ENCODE data around the gene BICC1.

The BICC1 gene

DNA sequence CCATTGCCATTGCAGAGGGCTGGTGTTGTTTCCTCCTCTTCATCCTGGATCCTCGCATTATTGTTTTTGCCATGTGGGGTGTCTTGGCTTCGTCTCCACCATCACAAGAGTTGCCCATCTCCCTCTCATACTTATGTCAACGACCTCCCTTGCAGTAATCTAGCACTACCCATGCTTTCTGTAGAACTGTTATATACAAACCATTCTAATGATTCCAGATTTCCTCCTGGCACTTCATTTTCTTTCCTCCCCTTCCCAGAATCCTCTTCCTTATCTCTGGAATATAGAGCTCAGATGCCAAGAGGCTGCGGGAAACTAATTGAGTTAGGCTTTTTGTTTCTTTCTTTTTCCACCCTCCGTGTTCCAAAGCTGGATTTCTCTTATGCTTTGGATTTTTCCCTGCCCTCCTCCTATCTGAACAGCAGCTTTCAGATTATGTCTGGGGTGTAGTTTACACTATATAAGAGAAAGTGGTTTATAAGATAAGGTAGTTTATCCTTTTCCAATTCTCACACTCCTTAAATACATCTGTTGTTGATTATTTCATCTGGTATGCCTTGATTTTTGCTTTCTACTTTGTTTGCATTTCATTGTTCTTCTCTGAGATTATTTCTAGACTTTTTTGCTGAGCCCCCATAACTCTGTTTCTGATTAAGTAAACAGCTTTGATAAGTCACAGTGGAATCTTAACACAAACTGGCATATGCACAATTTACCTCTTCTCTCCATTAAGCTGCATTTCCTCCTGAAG is 264.1 kb downstream of the BICC1 start:
- DNase-seq (ENCODE audit: low read depth in 2 of 2, low spot score in 1 of 2), result no peak

DNA sequence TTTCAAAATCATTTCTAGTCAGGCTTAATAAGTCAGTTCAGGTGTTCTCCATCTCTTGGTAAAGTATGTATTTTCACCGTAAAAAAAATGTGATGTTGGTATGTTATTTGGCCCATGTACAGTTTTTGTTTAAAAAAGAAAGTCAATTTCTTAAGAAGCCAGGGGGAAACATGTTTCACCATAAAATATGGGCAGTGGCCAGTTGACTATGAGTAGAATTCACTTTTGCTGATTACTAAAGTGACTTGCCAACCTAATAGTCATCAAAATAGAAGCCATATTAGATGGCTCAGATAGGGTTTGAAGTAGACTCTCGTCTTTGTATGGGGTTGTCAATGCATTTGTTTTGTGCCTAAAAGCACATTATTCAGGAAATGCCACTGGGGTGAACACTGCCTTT is 266.3 kb downstream of the BICC1 start:
- DNase-seq (ENCODE audit: low read depth in 2 of 2, low spot score in 1 of 2), result no peak

DNA sequence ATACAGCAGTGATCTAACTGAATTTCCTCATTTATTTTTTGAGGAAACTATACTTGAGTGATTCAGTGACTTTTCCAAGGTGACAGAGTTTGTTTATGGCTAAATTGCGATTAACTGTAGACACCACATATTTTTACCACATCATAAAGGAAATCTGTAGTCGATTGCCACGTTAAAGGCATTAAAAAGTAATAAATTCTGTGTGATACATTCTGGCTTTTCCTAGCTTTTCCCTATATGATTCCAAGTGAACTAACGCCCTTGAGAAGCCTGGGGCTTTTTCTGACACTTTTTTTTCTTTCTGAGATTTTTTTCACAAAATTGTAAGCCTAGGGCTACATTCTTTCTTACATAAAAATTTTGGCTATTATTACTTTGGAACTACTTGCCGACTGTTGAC is 266.9 kb downstream of the BICC1 start:
- no peak for DNase-seq (ENCODE audit: low read depth in 2 of 2, low spot score in 1 of 2)

DNA sequence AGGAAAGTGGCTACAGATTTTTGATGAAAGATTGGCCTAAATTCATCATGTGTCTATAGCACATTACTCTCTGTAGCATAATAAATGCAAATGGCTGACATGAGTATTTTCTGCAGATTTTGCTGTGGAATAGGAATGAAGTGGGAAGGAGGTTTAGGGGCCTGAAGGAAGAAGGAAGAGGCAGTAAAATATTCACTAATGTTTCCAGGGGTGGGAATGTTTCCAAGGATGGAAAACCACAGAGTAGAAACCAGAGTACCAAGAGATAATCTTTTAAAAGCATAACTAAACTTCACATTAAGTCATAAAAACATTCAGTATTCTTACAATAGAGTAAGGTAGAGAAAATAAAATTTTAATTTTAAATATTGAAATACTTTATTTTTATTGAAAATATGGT is 267.8 kb downstream of the BICC1 start:
- no peak for DNase-seq (ENCODE audit: low read depth in 2 of 2, low spot score in 1 of 2)

DNA sequence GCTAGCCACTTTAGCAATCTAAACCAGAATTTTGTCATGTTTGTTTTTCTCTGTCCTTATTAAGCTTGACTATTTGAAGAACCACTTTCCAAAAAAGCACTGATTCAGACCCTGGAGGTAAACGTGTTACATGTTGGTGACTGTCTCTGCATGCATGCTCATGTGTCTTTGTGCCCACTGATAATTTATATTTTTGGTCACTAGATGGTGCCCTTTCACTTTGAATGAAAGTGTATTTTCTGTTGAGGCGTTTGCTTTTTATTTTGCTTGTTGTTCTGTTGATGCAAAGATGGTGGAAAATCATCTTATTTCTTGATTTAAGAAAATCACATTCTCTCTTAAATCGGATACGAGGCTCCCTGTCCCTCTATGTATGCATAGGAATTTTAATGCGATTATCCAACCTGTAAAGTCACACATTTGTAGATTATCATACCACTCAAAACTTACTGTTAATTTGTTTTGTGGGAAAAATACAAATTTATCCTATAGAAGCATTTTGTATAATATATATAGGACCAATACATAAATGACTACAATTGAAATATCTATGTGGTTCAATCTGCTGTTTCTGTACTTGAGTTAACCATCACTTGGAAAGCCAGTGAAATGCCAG is 269.3 kb downstream of the BICC1 start:
- DNase-seq (ENCODE audit: low read depth in 2 of 2, low spot score in 1 of 2), result no peak

DNA sequence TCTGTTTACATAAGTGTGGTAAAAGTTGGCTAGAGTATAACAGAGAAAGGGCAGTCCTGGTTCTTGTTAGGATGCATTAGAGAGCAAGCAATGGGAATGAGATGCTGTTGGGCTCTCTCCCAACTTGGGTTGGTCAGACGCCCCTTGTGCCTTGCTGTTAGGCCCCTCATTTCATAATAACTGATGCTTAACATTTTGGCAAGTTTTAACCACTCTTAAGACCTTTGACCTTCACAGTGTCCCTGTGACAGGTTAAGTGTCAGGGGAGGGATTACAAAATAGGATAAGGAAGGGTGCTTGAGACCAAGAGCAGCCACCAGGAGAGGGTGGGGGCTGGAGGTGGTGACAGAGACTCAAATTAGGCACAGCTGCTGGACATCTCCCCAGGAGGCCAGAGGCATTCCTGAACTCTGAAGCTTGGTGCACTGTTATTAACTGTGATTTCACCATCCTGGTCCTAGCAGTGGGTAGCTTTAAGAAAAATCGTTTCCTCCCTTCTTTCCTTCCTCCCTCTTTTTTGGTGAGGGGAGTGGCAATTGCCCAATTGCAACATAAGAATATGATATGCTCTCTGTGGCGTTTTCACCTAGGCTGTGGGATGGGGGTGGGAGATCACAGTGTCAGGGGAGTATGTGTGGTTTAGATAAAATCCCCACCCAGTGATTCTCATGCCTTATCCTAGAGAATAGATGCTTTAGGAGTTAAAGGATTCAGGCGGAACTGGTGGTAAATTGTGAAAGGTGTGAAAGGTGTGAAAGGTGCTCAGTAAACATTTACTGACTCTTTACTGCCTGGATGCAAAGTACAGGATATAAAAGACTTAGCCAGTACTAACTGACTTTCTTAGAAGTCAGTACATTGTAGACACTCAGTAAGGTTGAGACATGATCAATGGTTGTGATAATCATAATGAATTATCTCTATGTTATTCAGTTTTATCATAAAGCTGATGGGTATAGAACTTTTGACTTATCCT is 270.5 kb downstream of the BICC1 start:
- DNase-seq (ENCODE audit: low read depth in 2 of 2, low spot score in 1 of 2), result no peak

DNA sequence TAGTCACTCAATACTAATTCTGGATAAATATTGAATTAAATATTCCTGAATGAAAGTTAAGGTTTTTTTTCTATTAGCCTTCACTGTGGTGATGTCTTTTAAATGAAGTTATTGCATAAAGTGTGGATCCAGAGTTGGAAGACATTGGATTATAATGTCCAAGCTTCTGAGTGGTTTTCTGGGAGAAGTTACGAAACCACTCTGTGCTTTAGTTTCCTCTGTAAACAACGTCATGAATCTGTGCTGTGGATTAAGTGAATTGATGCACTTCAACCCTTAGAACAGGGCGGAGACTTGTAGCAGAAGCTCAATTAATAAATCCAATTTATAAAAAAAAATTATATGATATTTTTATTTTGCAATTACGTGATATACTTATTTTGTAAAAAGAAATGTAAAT is 271.7 kb downstream of the BICC1 start:
- DNase-seq (ENCODE audit: low read depth in 2 of 2, low spot score in 1 of 2), result no peak

DNA sequence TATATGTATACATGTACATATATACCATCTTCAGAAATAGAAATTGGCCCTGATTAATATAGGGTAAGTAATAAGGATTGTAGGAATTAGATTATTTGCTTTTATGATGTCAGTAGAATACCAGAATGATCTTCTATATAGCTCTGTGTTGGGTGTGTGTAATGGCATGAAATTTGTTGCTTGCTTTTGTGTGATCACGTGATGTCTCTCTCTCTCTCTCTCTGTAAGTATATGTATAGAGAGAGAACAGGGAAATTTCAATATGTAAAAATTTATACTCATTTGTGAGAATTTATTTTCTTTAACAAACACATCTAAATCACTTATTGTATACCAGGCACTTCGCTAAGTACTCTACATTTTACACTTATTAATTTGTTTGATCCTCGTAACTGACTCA is 272.7 kb downstream of the BICC1 start:
- no peak for DNase-seq (ENCODE audit: low read depth in 2 of 2, low spot score in 1 of 2)

DNA sequence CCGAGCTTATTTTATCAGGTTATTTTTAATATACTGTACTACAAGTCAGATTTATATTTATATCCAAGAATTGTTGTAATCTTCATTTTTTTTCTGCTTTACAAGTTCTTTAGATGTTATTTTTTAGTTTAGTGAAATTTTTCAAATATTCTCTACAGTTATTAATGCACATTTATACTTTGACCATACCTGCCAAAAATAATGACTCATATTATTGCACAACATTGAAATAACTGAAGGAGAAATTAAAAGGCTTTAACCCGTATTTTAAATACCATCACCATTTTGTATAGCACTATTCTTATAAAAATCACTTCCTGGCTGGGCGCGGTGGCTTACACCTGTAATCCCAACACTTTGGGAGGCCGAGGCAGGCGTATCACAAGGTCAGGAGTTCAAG is 278.5 kb downstream of the BICC1 start:
- DNase-seq (ENCODE audit: low read depth in 2 of 2, low spot score in 1 of 2), result no peak

DNA sequence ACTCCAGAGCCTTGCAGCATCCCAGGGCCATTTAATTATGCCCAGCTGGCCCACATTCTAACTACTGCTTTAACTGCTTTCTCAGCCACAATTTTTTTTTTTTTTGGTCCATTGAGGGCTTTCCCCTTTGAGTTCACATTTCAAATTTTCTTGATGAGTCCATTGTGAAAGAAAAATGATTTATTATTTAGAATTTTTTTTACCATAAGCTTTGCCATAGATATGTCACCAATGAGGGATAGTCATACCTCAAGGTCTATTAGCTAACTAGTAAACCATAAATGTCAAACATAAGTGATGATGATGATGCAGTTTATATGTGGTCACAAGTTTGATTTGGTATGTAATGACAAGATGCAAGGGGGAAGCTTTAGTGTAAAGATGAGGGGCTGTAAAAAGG is 282.9 kb downstream of the BICC1 start:
- no peak for DNase-seq (ENCODE audit: low read depth in 2 of 2, low spot score in 1 of 2)

DNA sequence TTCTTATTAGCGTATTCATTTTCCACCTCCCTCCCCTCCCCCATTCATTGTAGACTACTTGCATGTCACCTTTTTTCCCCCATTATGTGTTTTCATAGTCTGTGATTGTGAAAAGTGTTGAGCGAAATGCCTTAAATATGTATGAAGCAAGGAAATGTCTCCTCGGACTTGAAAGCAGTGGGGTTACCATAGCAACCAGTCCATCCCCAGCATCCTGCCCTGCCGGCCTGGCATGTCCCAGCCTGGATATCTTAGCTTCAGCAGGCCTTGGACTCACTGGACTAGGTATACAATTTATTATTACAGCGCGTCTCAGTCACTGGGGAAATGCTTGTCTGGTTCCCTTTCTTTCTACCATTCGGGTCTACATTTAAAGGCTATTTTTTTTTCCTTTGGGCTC is 283.6 kb downstream of the BICC1 start:
- no peak for DNase-seq (ENCODE audit: low read depth in 2 of 2, low spot score in 1 of 2)

DNA sequence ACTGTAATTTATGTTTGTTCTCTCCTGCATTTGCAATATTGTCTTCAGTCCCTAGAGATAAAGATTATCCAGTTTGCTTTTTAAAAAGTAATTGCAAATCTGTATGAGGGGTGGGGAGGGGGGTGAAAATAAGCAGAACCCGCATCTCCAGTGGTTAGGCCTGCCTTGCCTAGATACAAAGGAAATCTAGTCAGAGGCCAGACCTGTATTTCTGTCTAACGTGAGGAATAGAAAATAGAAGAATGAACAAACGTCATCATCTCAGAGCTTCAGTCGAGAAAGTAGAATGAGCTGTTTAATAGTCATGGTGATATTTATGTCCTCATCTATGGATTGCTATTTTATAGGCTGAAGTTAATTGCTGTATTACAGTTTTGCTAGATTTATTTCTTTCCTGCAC is 284.2 kb downstream of the BICC1 start:
- no peak for DNase-seq (ENCODE audit: low read depth in 2 of 2, low spot score in 1 of 2)

DNA sequence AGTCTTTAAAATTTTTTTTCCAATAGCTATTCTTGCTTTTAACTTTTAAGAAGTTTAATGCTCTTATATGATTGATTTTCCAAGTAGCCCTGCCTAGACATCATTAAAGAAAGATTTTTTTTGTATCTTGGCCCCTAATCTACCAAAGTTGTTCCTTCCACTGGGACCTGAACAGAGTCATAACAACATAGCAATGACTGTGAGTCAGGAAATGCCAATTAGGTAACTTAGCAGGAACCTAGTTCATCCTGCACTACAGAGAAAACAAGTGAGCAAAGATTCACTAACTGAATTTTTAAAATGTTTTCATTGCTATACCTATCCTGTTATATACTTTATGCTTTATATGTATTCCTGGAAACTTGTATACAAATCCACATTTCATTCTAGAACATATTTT is 284.7 kb downstream of the BICC1 start:
- no peak for DNase-seq (ENCODE audit: low read depth in 2 of 2, low spot score in 1 of 2)

DNA sequence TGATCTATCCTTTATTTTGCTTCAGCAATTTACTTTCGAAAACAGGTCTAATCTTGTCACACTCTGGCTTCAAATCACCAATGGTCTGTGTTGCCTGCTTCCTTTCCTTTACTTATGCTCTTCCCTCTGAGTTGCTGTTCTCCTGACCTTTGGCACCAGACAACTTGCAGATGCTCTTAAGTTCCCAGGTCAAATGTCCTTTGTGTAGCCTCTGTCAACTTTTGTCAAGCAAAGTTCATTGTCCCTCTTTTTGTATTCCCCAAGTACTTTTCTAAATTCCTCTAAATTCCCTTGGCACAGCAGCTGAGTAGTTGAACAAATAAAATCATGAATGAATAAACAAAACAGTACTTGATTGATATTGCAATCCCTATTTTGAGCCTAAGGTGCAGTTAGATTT is 289.4 kb downstream of the BICC1 start:
- no peak for DNase-seq (ENCODE audit: low read depth in 2 of 2, low spot score in 1 of 2)

DNA sequence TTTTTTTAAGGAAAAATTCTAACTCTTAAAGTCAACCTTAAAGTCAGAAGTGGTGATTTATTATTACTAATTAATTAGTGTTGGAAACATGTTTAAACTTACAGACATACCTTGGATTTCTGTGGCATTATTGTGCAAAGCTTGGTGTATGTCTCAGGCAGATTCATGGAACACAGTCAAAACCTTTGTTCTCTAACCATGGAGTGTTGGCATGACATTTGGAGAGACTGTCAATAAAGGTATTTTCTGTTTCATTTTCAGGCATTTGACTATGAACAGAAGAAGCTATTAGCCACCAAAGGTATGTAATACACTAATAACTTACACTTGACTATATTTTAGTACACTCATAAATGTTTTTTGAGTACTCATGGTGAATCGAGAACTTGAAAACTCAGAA is 293.7 kb downstream of the BICC1 start:
- DNase-seq (ENCODE audit: low read depth in 2 of 2, low spot score in 1 of 2), result no peak

DNA sequence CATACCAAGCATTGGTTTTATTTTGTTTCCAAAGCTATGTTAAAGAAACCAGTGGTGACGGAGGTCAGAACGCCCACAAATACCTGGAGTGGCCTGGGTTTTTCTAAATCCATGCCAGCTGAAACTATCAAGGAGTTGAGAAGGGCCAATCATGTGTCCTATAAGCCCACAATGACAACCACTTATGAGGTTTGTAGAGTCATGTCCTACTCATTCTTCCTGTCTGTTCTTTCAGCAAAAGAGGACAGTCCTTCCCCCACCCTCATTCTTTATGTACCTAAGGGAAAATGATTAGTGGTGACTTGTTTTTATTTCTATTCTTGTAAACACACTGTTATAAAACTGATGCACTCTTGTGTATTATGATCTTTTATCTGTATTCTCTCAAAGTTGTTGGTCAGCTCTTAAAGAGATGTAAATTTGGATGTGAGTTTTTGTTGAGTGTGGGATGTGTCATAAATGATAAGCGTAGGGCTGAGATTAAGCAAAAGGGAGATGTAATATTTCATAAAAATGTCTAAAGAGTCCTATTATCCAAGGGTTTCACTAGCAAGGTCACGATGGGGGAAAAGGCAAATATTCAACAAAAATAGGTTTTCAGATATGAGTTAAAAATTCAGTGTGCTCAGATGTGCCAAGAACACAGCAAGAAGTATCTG is 294.4 kb downstream of the BICC1 start:
- DNase-seq (ENCODE audit: low read depth in 2 of 2, low spot score in 1 of 2), result no peak

DNA sequence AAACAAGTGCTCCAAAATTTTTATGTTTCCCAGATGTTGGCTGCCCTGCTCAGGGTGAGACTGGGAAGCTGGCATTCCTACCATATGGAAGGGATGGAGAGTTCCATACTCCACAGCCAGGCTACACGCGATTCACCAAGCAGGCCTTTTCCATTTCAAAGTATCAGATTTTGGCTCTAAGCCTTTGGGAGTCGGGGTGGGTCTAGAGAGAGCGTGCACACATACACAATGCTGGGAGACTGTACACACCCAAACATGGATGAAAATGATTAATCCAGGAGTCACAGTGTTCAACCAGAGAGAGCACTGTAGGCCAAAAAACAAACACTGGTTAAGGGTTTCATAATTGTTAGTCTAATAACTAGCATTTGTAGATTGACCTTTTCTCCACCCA is 295.0 kb downstream of the BICC1 start:
- no peak for DNase-seq (ENCODE audit: low read depth in 2 of 2, low spot score in 1 of 2)

DNA sequence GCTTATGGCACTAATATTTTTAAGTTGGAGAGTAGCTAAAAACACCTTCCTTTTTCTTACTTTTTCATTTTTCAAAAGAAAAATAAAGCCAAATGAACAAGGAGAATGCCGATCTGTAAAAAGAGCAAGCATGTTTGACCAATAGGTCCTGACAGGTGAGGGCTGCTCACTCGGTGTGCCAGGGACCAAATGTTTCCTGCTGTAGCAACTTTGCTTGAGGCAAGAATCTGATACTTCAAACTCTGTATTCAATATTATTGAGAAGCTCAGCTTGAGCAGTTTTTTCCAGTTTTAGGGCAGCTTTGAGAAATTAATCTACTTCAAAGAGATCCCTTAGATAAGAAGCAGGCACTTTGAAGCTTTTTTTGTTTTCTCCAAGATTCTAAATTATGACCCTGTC is 298.1 kb downstream of the BICC1 start:
- DNase-seq (ENCODE audit: low read depth in 2 of 2, low spot score in 1 of 2), result no peak

DNA sequence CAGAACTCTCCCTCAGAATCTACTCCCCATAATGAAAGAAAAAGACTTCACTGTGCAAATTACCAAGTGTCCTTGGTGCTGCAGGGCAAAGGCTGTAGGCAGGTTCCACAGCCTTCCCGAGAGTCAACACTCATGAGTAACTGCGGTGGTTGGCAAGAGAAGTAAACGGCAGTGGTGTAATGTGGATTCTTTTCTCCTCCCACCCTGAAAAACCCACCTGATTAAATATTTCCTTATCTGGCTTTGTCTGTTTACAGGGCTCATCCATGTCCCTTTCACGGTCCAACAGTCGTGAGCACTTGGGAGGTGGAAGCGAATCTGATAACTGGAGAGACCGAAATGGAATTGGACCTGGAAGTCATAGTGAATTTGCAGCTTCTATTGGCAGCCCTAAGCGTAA is 300.9 kb downstream of the BICC1 start:
- DNase-seq (ENCODE audit: low read depth in 2 of 2, low spot score in 1 of 2), result no peak

DNA sequence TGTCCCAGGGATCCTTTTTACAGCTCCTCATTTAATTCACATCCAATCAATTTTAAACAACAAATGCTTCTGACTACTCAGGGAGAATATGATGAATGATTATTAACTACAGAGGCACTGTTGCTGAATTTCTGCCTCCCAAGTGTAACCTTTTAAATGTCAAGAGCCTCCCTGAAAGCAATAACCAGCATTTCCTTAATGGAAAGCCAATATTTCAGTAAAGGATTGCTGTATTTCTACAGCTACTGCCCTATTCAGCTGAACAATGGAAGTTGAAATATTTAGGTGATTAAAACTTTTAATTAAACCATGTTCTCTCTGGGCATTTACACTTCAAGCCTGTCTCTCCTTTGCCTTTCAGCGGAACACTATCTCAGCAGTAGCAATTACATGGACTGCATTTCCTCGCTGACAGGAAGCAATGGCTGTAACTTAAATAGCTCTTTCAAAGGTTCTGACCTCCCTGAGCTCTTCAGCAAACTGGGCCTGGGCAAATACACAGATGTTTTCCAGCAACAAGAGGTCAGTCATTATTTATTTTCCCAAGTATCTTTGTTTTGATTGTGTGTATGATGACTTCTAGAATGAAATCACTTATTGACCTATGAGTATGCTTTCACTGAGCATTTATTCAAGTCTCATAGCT is 304.7 kb downstream of the BICC1 start:
- DNase-seq (ENCODE audit: low read depth in 2 of 2, low spot score in 1 of 2), result no peak

DNA sequence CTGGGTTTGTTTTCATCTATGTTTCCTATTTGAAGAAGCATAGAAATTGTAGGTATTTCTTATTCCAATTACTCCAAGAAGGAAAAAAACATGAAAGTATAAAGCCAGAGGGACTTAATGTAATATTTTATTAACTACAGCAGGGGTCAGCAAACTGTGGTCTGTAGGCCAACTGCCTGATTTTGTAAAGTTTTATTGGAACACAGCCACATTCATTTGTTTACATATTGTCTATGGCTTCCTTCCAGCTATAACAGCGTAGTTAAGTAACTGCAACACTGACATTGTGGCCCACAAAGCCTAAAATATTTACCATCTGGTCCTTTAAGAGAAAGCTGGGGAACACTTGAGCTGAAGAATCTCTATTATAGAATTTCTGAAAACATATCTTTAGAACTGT is 306.2 kb downstream of the BICC1 start:
- no peak for DNase-seq (ENCODE audit: low read depth in 2 of 2, low spot score in 1 of 2)
